Right lobe of liver (tissue), 6 donors: ENCODE measurements around the gene DDX21. TPM values are rescaled to one million over a fixed set of nuclear protein-coding genes. Genes with fewer than 3 reads are reported as not detected.
"Not testable (repeated sequence)": the region's sequence is repeated elsewhere in the genome, so short reads cannot be mapped to it uniquely, and the experiment has no call there.

Experiments used
- ATAC-seq, 4 donors: fragments of 200-7000 bp; cut with Tn5 transposase; one replicate each; pipeline ENCODE4 v1.9.1; 2020; ENCODE audit warnings: mild to moderate bottlenecking in 4 of 4, moderate library complexity in 4 of 4
- DNase-seq, 3 donors: peaks; one replicate each; pipeline ENCODE4 v3.0.0-alpha.2; 2020
- H3K27ac ChIP-seq, 3 donors: fragments of 200-600 bp; one replicate each; pipeline ENCODE4 v1.8.0; 2022
- H3K27me3 ChIP-seq, 2 donors: fragments of 200-600 bp; one replicate each; pipeline ENCODE4 v1.8.0; 2022
- H3K36me3 ChIP-seq, 4 donors: fragments of 200-600 bp; sonication (generic) in 1 of 4; one replicate each; pipeline versions ENCODE4 v1.5.1 to v1.8.0; 2017 to 2022; ENCODE audit warnings: control low read depth in 1 of 4
- H3K4me1 ChIP-seq, 4 donors: fragments of 200-600 bp; sonication (generic) in 1 of 4; one replicate each; pipeline versions ENCODE4 v1.5.1 to v1.8.0; 2017 to 2022; ENCODE audit warnings: control low read depth in 1 of 4
- H3K4me3 ChIP-seq, 3 donors: fragments of 200-600 bp; one replicate each; pipeline ENCODE4 v1.8.0; 2022
- H3K9me3 ChIP-seq, 4 donors: fragments of 200-600 bp; sonication (generic) in 1 of 4; one replicate each; pipeline versions ENCODE4 v1.5.1 to v1.8.0; 2017 to 2022; ENCODE audit warnings: control low read depth in 1 of 4
- POLR2A ChIP-seq: fragments of 450-650 bp; IDR thresholded peaks from one replicate; pipeline ENCODE4 v1.6.1; 2017; ENCODE audit warnings: antibody characterized with exemption, mild to moderate bottlenecking
- WGBS: methylation state at CpG from one replicate; pipeline ENCODE4 v1.1.6; 2018; ENCODE audit warnings: low coverage, low lambda C conversion rate; ENCODE audit not compliant: insufficient coverage; ENCODE audit errors: missing lambda C conversion rate; 5-methylcytosine and 5-hydroxymethylcytosine counted together
- intact Hi-C, 2 donors: fragments of 100-400 bp; cut with DNase I; formaldehyde crosslinking; loops; one replicate each; pipeline versions ENCODE4 v1.11.2 to v1.14.1; 2022
- total RNA-seq, 6 experiments: library from RNA; depleted of rRNA in 2 of 6; stranded (reverse); fragments of >200 nt in 2 of 6; fragmentation: NEBNext Ultra II Directional in 3 of 6; extraction: Animal tissue kit (Norgen Biotek cat#: 25700) in 3 of 6; gene quantifications; one replicate each; pipeline versions ENCODE4 v1.1.0 to v1.2.4, GENCODE V29; 2016 to 2023
- TF ChIP-seq, protein P1 (sequence below), 4 donors: fragments of 200-600 bp in 3 of 4; fragments of 450-650 bp in 1 of 4; IDR thresholded peaks; one replicate each; pipeline versions ENCODE4 v1.5.1 to v1.8.0; 2016 to 2022; ENCODE audit warnings: antibody characterized with exemption in 4 of 4, mild to moderate bottlenecking in 2 of 4
- donor health status: DM: no; HTN: yes; CAD: no.
- donor health status: DM: no; HTN: no; CAD: no.
- donor health status: DM: no; HTN: no; CAD: no.
- donor health status: DM: no; HTN: yes; CAD: no.
- donor health status: DM: no; HTN: yes; CAD: no.

The DDX21 gene
- total RNA-seq, 6 experiments from 2014 or later = 12.7 to 43.1 (median 29.1) TPM

DNA sequence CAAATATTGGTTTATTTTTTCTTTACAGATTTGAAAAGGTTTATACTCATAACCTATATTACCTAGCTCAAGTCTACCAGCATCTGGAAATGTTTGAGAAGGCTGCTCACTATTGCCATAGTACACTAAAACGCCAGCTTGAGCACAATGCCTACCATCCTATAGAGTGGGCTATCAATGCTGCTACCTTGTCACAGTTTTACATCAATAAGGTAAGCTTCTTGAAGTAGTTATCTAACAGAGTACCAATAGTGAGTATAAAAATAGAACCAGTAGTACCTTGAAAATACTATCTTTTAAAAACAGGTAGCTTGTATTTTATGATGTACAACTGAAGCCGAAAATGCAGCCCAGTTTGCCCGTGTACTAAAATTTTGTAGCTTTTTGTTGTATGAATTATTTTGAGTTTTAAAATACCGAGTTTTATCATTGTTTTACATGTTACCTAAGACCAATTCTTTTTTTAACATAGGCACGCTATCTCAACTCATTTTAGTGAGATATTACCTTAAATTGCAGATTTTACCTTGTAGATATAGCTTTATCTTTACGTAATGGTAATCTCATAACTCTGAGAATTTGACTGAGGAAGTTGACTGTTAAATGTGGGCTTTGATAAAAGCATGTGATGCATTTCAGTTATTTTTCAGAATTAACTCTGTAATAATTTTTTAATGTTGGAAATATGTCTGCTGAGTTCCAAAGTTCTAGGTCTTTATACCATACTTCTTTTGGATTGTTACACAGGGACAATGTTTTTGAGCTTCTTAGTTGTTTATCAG lies 49.9 kb downstream of the DDX21 start:
- 87% methylated on average over 6 of the region's 6 CpGs for WGBS
- no peak overlapping the region for H3K4me3 ChIP-seq
- TF ChIP-seq, protein P1, sequence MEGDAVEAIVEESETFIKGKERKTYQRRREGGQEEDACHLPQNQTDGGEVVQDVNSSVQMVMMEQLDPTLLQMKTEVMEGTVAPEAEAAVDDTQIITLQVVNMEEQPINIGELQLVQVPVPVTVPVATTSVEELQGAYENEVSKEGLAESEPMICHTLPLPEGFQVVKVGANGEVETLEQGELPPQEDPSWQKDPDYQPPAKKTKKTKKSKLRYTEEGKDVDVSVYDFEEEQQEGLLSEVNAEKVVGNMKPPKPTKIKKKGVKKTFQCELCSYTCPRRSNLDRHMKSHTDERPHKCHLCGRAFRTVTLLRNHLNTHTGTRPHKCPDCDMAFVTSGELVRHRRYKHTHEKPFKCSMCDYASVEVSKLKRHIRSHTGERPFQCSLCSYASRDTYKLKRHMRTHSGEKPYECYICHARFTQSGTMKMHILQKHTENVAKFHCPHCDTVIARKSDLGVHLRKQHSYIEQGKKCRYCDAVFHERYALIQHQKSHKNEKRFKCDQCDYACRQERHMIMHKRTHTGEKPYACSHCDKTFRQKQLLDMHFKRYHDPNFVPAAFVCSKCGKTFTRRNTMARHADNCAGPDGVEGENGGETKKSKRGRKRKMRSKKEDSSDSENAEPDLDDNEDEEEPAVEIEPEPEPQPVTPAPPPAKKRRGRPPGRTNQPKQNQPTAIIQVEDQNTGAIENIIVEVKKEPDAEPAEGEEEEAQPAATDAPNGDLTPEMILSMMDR (IDR thresholded peaks at IDR 0.05) = no peak
- no peak for TF ChIP-seq POLR2A
- no peaks in the 10 kb centered on the region for H3K27me3 ChIP-seq
- H3K4me1 ChIP-seq = no peaks in the 10 kb centered on the region
- H3K27ac ChIP-seq = no peak overlapping the region
- ATAC-seq (no peak), DNase-seq (no peak)
- no peaks in the 10 kb centered on the region for H3K9me3 ChIP-seq
- H3K36me3 ChIP-seq = peaks cover 0 to 17% (median 4%) of the 10 kb centered on the region in 4 donors
- intact Hi-C loops = loop anchor here in 1 of 2 donors (10.0 kb wide), 1 partner anchor 89 kb away; no protein-coding TSS in a partner anchor

DNA sequence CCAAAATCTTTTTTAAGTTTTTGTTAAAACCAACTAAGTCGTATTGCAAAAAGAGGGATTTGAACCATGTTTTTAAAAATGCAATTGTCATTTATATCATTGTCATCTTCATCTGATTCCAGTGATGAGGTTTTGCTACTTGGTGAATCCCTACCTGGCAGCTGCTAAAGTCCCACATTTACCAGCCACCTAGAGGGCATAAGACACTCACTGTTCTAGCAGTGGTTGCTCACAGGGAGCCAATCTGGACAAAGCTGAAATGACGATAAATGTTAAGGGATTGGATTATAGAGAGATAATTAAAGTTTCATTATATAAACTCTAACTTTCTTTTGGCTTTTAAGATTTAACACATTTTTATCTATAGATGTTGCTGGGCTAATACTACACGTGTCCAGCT lies 51.3 kb downstream of the DDX21 start:
- Histone ChIP-seq H3K4me1 (no peaks in the 10 kb centered on the region), H3K27ac (no peak overlapping the region), H3K4me3 (no peak overlapping the region), H3K27me3 (no peaks in the 10 kb centered on the region), H3K36me3 (peaks cover 0 to 14% (median 4%) of the 10 kb centered on the region in 4 donors), H3K9me3 (no peaks in the 10 kb centered on the region)
- intact Hi-C loops = loop anchor here in 1 of 2 donors (10.0 kb wide), 1 partner anchor 88 kb away; no protein-coding TSS in a partner anchor
- no peak for TF ChIP-seq POLR2A
- TF ChIP-seq, protein P1 (IDR thresholded peaks at IDR 0.05) = no peak
- no peak for DNase-seq
- WGBS = 85% methylated on average over 3 of the region's 3 CpGs
- ATAC-seq = no peak

DNA sequence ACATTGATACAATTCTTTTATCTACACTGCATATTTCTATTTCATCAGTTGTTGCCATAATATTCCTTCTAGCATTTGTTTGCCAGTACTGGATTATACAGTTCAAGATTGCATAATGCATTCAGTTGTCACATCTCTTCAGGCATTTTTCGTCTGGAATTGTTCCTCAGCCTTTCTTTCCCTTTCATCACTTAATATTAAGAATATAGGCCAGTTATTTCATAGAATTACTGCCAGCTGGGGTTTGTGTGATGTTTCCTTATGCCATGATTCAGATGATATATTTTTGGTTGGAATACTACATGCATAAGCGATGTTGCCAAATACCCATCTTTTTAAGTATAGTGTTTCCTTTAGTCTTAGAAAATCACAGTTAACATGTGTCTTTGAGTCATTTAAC lies 53.4 kb downstream of the DDX21 start:
- ATAC-seq (no peak), DNase-seq (no peak)
- H3K27me3 ChIP-seq = no peaks in the 10 kb centered on the region
- no peak overlapping the region for H3K4me3 ChIP-seq
- 63% methylated on average over 2 of the region's 2 CpGs for WGBS
- H3K9me3 ChIP-seq = no peaks in the 10 kb centered on the region
- no peaks in the 10 kb centered on the region for H3K4me1 ChIP-seq
- TF ChIP-seq, protein P1 (IDR thresholded peaks at IDR 0.05) = no peak
- no peak for TF ChIP-seq POLR2A
- peaks cover 0 to 14% (median 4%) of the 10 kb centered on the region in 4 donors for H3K36me3 ChIP-seq
- intact Hi-C loops = loop anchor here in 1 of 2 donors (10.0 kb wide), 1 partner anchor 85 kb away; no protein-coding TSS in a partner anchor
- H3K27ac ChIP-seq = no peak overlapping the region

- no peak for TF ChIP-seq POLR2A
- TF ChIP-seq, protein P1 (IDR thresholded peaks at IDR 0.05) = no peak
- H3K27ac ChIP-seq = no peak overlapping the region
- H3K36me3 ChIP-seq = peaks cover 0 to 14% (median 2%) of the 10 kb centered on the region in 4 donors
- H3K4me1 ChIP-seq = no peaks in the 10 kb centered on the region
- intact Hi-C loops = no loop called here
- ATAC-seq (no peak), DNase-seq (no peak)
- H3K4me3 ChIP-seq = no peak overlapping the region
- no peaks in the 10 kb centered on the region for H3K27me3 ChIP-seq
- 58% methylated on average over 1 of the region's 1 CpG for WGBS
- no peaks in the 10 kb centered on the region for H3K9me3 ChIP-seq
Measured at GRCh38 chr10:69010151-69010640, 54.2 kb downstream of the DDX21 start.

DNA sequence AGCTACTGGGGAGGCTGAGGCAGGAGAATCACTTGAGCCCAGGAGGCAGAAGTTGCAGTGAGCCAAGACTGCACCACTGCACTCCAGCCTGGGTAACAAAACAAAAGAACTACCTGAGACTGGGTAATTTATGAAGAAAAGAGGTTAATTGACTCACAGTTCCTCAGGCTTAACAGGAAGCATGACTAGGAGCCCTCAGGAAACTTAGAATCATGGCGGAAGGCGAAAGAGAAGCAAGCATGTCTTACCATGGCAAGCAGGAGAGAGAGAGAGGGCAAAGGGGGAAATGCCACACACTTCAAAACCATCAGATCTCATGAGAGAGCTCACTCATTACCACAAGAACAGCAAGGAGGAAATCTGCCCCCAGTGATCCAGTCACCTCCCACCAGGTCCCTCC lies 56.8 kb downstream of the DDX21 start:
- intact Hi-C loops, H3K27me3 ChIP-seq, DNase-seq, H3K27ac ChIP-seq, H3K4me1 ChIP-seq, H3K9me3 ChIP-seq, ATAC-seq, H3K4me3 ChIP-seq: not testable (repeated sequence)
- WGBS = 63% methylated on average over 2 of the region's 2 CpGs
- H3K36me3 ChIP-seq = peaks cover 0 to 20% (median 8%) of the 10 kb centered on the region in 4 donors
